Fibroblast of skin of scalp (primary cell): ENCODE data around the gene MED12L.
"Not testable (repeated sequence)": the region's sequence is repeated elsewhere in the genome, so short reads cannot be mapped to it uniquely, and the experiment has no call there.

Experiments used
- DNase-seq: peaks from one replicate; pipeline ENCODE4 v3.0.0-alpha.2; 2013

Gene MED12L

DNA sequence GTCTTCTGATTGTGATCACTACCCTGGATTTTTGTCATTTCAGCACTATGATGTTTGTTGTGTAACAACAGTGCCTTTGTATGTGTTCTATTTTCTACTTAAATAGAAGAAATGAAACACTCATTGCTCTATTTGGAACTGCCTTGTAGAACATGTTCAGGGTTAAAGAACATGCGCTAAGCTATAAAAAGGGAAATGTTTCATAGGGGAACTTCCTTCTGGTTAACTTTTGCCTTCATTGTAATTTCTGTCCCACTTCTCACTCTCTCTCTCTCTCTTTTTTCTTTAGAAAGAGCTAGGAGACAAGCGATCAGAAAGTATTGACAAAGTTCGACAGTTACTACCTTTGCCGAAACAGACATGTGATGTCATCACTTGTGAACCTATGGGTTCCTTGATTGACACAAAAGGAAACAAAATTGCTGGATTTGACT, 299.3 kb downstream of the MED12L start, which contains the start of gene P2RY12:
Gene P2RY12 (minus strand): TSS at position 13 of the 434 bp plus-strand sequence. CDS start 45,908 bp downstream, outside the sequence.
- no peak for DNase-seq

DNA sequence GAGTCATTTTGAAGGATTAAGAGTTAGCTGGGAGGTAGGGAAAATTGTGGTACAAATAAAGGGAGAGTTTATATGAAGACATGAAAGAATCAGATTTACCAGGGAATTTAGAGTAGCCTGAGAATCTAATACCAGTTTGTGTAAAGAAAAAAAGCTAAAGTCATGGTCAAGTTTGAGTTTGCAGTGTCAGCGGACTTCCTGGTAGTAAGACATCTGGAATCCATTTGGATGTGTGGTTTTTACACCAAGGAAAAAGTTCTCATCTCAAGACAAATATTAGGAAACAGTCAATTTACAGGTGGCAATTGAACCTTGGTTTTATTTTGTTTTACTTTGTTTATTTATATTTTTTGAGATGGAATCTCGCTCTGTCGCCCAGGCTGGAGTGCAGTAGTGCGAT, 300.6 kb downstream of the MED12L start:
- peak; percentile 41 for DNase-seq

DNA sequence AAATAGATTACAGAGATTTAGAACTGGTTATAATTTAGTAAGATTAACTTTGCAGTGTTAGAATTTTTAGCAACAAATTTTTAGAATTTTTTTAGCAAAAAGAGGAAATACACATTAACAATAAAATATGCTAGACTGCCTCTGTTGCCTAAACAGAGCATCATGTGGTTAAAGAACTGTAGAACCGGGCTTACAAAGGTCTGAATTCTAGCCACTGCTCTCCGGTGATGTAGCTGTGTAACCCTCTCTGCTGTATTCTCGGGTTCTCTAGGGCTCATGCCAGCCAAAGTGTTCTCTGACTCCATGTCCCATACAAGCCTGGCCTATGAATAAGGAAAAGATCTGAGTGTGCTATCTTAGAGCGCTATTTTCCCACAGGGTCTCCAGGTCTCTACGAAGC, 302.0 kb downstream of the MED12L start:
- no peak for DNase-seq

DNA sequence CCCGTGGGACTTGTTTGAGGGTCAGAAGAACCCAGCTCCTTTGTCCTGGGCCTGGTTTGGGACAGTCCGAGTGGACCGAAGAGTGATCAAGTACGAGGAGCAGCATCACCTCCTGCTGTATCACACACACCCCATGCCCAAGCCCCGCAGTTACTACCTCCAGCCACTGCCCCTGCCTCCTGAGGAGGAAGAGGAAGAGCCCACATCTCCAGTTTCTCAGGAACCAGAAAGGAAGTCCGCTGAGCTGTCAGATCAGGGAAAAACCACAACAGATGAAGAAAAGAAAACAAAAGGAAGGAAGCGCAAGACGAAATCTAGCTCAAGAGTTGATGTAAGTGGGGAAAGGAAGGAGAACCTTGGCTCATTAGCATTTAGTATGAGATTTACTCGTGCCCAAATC, 302.4 kb downstream of the MED12L start:
- DNase-seq, result no peak

DNA sequence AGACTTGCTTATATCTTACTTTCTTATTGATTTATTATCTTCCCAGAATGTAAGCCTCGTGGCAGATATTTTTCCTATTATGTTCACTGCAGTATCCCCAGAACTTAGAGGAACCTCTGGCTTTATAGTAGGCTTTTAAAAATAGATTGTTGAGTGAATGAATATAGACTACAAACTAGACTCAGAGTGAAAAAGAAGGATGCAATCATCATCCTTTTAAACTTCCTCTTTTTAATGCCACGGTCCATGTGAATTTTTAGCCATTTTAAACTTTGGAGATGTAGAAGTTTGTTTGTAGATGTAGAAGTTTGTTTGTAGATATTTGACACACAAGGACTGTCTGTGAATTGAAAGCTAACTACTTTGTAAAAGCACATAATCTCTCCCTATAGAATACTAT, 306.3 kb downstream of the MED12L start:
- no peak for DNase-seq

DNA sequence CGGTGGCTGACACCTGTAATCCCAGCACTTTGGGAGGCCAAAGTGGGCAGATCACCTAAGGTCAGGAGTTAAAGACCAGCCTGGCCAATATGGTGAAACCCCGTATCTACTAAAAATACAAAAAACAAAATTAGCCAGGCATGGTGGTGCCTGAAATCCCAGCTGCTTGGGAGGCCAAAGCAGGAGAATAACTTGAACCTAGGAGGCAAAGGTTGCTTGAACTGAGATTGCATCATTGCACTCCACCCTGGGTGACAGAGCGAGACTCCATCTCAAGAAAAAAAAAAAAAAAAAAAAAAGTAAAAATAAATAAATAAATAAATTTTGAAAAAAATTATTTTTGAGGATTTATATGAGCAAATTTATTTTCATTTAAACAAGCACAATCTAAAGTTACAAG, 306.7 kb downstream of the MED12L start:
- DNase-seq, result not testable (repeated sequence)

DNA sequence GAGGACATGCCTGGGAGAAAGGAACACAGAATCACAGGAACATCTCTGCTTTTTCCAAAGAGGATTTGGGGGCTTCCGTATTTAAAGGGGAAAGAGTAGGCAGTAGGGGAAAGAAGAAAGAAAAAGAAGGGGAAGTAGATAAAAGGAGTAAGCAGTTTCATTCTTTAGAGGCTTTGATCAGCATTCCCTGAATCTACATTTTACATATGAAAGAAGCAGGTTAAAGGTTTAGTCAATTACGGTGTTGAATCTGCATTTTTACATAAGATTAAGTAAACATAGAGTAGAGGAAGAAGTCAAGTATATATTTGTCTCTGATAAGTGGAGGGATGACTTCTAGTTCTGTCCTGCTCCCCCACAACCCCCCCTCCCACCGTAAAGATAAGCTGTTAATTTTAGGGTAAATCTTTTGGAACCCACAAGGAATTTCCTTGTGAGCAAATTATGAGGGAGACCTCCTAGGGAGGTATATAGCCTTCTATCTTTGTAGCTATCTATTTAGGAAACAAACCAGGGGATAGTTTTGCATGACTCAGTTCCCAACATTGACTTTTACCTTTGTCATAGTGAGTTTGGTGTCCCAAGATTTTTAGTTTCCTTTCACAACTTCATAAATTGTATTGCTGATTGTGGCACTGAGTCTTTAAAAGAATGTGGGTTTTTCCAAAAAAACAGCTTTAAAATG, 307.8 kb downstream of the MED12L start:
- no peak for DNase-seq

DNA sequence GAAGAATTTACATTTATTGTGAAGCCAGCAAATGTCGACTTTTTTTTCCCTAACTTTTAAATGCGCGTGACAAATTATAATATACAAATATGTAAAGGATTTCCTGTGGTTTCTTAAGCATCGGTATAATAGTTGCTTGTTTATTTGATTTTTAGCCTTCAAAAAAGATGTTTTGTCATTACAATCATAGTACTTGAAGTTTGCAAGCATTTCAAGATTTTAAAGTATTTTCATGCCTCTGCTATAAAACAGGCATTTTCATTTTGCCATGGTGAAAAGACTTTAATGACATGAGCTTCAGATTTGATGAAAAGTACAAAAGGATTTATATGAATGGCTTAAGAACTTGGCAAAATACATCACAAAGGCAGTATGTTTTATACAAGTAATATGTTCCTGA, 308.5 kb downstream of the MED12L start:
- peak; percentile 65 for DNase-seq

DNA sequence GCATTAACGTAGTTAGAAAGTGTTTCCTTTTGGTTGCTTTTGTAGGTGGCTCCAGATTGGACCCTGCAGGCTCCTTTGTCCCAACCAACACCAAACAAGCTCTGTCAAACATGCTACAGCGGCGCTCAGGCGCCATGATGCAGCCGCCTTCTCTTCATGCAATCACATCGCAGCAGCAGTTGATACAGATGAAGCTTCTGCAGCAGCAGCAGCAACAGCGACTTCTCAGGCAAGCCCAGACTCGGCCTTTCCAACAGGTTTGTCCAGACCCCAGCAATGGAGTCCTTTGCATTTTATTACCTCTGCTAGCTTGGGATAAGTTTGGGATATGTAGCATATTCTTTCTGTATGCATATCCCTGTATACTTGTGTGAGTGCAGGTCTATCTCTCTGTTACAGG, 309.1 kb downstream of the MED12L start:
- DNase-seq, result no peak

DNA sequence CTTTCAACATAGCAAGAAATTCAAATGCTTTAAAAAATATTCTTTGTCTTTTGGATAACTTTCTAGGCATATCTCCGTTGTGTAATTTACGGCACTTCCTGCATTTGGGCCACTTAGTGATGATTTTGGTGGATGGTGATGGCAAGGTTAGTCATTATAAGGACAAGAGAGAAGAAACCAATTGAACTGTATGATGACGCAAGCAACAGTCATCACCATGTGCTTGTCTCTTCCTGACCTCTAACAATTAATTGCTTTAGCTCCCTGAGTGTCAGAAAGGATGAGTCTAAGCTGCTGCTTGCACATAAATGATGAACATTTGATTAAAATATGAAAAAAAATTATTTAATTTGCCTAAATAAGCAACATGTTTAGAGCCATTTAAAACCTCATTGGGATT, 310.3 kb downstream of the MED12L start:
- DNase-seq, result peak; percentile 47

DNA sequence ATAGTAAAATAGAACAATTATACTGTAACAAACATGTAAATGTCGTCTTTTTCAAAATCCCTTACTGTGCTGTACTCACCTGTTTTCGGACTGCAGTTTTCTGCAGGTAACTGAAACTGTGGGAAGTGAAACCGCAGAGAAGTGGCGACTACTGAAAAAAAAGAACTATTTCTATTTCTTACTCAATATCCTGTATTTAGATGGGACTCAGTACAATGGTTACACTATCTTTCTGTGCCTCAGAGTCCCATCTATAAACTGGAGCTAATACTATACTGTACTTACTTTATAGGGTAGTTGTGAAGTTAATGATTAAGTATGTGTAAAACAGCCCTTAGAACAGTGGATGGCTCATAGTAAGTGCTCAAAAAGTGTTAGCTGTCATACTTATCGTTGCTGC, 313.4 kb downstream of the MED12L start:
- DNase-seq, result no peak

DNA sequence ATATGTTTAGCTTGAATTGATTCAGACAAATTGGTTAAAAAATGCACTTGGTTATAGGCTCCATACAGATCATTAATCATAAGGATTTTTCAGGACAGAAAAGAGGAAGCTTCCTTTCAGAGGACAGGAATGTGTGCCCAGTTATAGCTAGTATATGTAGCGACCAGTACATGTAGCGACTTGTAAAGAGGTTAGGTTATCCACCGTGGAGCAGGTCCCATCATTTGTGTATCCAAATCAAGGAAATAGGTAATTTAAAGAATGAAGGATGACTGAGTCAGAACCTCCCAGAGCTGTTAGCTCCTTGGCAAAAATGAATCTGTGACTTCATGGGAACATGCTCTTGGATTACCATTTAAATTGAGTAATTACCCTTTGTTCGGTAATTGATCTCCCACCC, 314.9 kb downstream of the MED12L start:
- DNase-seq, result no peak

DNA sequence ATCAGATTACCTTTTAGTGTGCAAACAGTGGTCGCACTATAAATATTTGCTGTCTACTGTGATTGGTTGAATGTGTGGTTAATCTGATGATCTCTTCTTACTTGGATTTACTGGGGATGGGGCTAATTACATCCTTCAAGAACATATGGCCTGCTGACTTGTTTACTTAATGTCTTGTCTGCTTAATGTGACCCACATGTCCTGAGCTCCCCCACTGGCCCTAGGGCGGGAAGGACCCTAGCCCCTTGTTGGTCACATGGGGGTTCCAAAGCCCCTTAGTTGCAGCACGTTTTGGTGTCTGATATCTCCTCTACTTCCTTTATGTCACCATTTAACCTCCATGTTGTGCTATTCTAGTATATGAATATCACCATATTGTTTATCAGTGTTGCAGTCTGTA, 316.9 kb downstream of the MED12L start:
- no peak for DNase-seq

DNA sequence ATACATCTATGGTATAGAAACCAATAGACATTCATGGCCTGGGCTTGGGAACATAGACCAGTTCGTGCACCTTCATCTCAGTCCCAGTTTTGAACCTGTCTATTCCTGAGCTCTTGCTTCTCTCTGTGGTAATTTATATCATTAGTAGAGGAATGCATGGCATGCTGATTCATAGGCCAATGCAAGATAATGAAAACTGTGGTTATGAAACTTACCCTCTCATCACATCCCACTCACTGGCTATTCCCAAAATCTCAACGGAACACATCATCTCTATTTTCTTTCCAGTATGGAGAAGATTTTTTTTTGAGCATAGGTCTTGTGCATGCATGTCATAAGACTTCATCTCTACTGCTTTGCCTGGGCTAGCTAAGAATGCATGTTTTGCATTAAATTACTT, 317.8 kb downstream of the MED12L start:
- peak; percentile 77 for DNase-seq

DNA sequence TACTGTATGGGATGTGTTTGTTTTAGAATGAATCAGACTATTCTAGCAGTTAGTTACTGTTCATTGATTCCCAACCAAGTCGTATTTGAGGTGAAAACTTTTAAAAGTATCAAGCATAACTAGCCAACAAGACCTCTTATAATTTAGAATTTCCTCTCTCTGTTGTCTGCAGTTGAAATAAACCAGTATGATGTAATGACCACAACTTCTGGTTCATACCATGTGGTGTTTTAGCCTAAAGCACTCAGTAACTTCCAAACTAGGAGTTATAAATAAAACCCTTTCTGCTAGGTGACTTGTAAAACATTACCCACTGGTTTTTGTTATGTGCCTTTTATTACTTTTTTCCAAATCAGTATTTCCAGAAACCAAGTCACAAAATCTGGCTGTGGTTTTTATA, 318.9 kb downstream of the MED12L start:
- DNase-seq, result peak; percentile 48

DNA sequence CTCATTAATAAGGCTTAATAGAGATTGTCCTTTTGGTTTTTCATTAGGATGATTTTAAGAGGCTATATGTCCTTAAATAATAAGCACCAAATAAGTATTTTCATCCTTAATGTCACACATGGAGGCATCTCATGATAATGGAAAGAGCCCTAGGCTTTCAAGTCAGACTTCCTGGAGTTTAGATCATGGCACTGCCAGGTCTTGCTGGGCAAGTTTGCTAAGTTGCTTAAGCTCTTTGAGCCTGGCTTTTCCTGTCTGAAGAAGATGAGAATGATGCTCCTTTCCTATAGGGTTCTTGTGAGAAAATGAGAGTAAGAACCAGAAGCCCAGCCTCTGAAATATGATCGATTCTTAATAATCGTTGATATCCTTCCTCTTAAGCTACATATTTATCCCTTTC, 322.5 kb downstream of the MED12L start:
- DNase-seq, result no peak

DNA sequence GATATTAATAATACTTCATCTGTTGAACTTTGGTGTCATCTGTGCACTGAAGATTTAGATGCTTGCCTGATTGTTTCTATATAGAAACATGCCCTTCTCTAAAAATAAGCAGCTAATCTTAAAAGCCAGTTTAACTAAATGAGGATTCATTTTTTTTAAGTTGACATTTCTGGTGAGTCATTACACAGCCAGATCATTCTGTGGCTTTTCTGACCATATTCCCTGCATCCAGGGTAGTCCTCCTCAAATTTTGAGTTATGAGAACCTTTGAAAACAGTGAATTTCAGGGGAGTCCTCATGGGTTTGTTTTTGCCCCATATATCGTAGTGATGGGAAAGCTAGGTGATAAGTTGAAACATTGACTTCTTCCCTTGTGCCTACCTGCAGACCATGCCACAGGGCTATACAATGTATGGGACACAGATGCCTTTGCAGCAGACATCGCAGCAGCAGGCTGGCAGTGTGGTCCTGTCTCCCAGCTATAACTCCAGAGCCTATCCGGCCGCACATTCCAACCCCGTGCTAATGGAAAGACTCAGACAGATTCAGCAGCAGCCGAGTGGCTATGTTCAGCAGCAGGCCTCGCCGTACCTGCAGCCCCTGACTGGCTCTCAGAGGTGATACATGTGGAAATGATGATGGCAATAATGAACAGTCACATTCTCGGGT, 325.6 kb downstream of the MED12L start:
- DNase-seq, result peak; percentile 58

DNA sequence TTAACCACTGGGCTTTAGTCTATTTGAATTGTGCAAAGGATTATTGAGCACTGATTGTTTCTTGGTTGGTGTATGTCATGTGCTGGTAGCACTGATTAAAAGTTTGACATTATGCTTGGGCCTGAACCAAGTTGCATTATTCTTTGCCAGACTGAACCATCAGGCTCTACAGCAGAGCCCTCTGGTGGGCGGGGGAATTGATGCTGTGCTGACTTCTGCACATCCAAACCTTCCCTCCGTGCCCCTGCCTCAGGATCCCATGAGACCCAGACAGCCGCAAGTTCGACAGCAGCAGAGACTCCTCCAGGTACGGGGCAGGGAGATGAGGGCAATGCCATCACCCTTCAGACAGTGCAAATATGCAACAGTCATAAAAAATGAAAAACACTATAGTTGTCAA, 327.5 kb downstream of the MED12L start:
- DNase-seq, result no peak

DNA sequence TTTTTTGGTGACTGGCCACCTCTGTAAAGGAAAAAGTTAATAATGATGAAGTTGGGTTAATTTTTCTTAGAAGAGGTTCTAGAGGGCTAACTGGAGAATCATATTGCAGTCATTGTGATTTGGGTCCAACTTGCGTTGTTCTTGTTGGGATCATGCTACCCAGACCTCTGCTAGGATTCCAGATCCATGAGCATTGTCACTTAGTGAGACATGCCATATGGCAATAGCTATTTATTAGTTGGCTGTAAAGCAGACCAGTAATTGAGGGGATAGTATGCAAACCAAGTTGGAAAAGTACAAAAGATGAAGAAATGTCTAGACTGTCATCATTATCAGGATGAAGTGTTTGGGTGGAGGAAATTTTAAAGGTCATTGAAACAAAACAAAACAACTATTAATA, 329.8 kb downstream of the MED12L start:
- DNase-seq, result no peak

DNA sequence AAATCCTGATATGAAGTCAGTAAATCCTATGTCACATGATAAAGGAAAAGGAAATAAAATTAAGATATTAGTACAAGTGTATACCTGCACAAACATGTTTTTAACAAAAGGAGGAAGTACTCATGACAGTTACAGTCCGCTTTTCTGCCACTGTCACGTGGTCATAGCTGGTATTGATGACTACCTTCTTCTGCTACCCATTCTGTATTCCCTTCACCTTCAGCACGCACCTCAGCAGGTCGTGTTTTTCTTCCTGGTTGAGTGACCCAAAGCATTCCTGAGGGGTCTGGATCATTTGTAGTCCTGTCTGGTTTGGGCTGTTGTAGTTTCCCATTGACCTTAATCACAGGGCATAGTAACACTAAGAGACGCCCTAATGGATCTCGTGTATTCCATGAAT, 334.3 kb downstream of the MED12L start:
- DNase-seq, result no peak

DNA sequence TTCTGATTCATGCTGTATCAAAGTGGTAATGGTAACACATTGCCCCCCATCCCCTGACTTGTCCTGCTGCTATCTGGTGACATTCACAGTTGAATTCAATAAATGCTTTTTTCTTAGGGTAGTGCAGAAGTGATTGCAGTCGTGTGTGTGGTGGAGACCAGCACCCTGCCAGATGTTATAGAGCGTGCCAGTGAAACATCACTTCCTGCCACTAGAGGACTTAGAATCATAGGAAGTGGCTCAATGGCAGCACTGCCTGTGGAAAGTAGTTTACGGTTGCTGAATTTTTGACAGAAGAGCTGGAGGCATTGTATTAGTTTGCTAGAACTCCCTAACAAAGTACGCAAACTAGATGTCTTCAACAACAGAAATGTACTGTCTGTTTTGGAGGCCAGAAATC, 336.5 kb downstream of the MED12L start:
- no peak for DNase-seq

DNA sequence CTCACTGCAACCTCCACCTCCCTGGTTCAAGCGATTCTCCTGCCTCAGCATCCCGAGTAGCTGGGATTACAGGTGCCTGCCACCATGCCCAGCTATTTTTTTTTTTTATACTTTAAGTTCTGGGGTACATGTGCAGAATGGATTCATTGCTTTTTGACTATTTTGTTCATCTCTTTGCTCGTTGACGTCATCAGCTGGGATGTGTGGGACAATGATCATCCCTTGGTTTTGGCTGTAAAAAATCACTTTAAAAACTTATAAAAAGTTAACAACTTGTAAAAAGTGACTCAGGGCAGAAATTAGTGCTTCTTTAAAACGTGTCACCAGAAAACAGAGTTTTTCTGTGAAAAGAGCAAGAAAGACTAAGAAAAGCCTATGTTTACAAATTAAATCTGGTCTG, 337.6 kb downstream of the MED12L start:
- no peak for DNase-seq

DNA sequence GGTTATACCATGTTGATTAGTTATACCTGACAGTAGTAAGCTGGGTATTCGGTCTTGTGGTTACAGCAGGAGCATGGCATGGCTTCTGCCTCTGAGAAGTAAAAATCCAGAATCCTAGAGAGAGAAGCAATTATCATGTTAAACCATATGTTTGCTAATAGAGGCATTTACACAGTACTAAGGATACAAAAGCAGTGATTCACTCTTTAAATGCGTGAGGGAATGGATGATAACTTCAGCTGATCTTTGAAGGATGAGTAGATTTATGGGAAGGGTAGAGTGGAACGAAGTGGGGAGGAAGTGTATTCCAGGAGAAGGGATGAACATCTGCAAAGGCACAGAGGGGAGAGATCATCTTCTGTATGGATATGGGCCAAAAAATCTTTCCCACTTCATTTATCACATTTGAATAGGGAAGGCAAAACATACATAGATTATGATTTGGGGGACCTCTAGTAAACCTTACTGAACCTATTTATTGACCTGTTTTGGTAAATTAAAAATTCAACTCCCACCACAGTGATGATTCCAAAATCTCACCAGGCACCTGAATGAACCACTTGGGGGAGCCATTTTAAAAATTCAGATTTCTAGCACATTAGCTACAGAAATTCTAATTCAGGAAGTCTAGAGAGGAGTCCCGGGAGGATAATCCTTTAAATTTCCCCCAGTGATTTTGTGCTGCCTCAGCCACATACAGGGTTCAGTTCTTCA, 340.3 kb downstream of the MED12L start:
- DNase-seq, result no peak

DNA sequence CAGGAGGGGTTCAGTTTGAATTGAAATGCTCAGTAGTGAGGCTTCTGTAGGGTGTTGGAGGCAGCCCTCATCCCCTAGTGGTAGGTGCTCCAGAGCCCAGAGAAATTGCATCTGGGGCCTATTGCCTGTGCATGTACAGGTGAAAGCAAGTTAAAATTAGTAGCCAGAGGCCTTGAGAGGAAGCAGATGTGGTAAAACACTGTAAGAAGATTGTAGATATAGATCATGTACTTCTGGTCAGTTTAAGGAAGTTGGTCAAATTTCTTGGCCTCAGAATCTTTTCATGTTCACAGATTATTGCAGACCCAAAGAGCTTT, 340.8 kb downstream of the MED12L start:
- DNase-seq, result no peak
